ENCODE results near the gene CACNG4. TPM values are rescaled to one million over a fixed set of nuclear protein-coding genes. Genes with fewer than 3 reads are reported as not detected.

Gene CACNG4
- polyA plus RNA-seq, 1 donor from 2014 or later: 32.9 TPM

- H3K4me3 ChIP-seq (ENCODE audit: low read length): no peak overlapping the region
- no peaks in the 10 kb centered on the region for H4K20me1 ChIP-seq (ENCODE audit: insufficient read depth)
- H3K36me3 ChIP-seq (ENCODE audit: insufficient read depth, low read length): no peaks in the 10 kb centered on the region
- no peak overlapping the region for H3K27ac ChIP-seq (ENCODE audit: low read length)
- H3F3A ChIP-seq (ENCODE audit: insufficient read depth, low read length, poor library complexity, severe bottlenecking): no peaks in the 10 kb centered on the region
- no peaks in the 10 kb centered on the region for H3K9me3 ChIP-seq (ENCODE audit: low read length)
- no peak overlapping the region for H3K4me2 ChIP-seq (ENCODE audit: low read length)
- no peak overlapping the region for H3K9ac ChIP-seq (ENCODE audit: low read length)
- H3K27me3 ChIP-seq (ENCODE audit: insufficient read depth, low read depth, low read length): no peaks in the 10 kb centered on the region
- no peaks in the 10 kb centered on the region for H3K9me2 ChIP-seq (ENCODE audit: insufficient read depth, low read length)
- no peaks in the 10 kb centered on the region for H3K79me2 ChIP-seq (replicated peaks; ENCODE audit: insufficient read depth, low read length)
- TF ChIP-seq TAF1 (IDR thresholded peaks at IDR 0.05; ENCODE audit: low read depth): no peak
- TF ChIP-seq RAD21 (conservative IDR thresholded peaks at IDR 0.05): no peak
- no peak for TF ChIP-seq EZH2 (IDR thresholded peaks at IDR 0.05; ENCODE audit: borderline replicate concordance, insufficient read depth, low read length, poor library complexity, severe bottlenecking)
- TF ChIP-seq CTCF (IDR thresholded peaks at IDR 0.05; ENCODE audit: poor library complexity, severe bottlenecking): no peak
- TF ChIP-seq SMC3 (conservative IDR thresholded peaks at IDR 0.05; ENCODE audit: poor library complexity): no peak
- TF ChIP-seq POLR2AphosphoS5 (IDR thresholded peaks at IDR 0.05): no peak
- TF ChIP-seq EP300 (conservative IDR thresholded peaks at IDR 0.05; ENCODE audit: poor library complexity, severe bottlenecking): no peak
- TF ChIP-seq MXI1 (conservative IDR thresholded peaks at IDR 0.05; ENCODE audit: poor library complexity, severe bottlenecking): no peak
- no peak for TF ChIP-seq REST (IDR thresholded peaks at IDR 0.05; ENCODE audit: borderline replicate concordance)
- no peak overlapping the region for H2AFZ ChIP-seq (ENCODE audit: low read depth, low read length)
Observed at GRCh38 chr17:67032382-67032781, 67.9 kb downstream of the CACNG4 start.

- Histone ChIP-seq H3K4me2 (ENCODE audit: low read length) (no peak overlapping the region), H3F3A (ENCODE audit: insufficient read depth, low read length, poor library complexity, severe bottlenecking) (no peaks in the 10 kb centered on the region)
- TF ChIP-seq POLR2AphosphoS5 (IDR thresholded peaks at IDR 0.05) (no peak), EP300 (conservative IDR thresholded peaks at IDR 0.05; ENCODE audit: poor library complexity, severe bottlenecking) (no peak), CTCF (IDR thresholded peaks at IDR 0.05; ENCODE audit: poor library complexity, severe bottlenecking) (no peak), SMC3 (conservative IDR thresholded peaks at IDR 0.05; ENCODE audit: poor library complexity) (no peak), RAD21 (conservative IDR thresholded peaks at IDR 0.05) (no peak), EZH2 (IDR thresholded peaks at IDR 0.05; ENCODE audit: borderline replicate concordance, insufficient read depth, low read length, poor library complexity, severe bottlenecking) (no peak), REST (IDR thresholded peaks at IDR 0.05; ENCODE audit: borderline replicate concordance) (no peak), TAF1 (IDR thresholded peaks at IDR 0.05; ENCODE audit: low read depth) (no peak), MXI1 (conservative IDR thresholded peaks at IDR 0.05; ENCODE audit: poor library complexity, severe bottlenecking) (no peak)
Observed at GRCh38 chr17:67032985-67033384, 68.5 kb downstream of the CACNG4 start.

More at GRCh38 chr17:67032985-67033384, 68.5 kb downstream of the CACNG4 start:
- no peak overlapping the region for H3K4me3 ChIP-seq (ENCODE audit: low read length)
- H3K36me3 ChIP-seq (ENCODE audit: insufficient read depth, low read length): no peaks in the 10 kb centered on the region
- no peaks in the 10 kb centered on the region for H3K9me3 ChIP-seq (ENCODE audit: low read length)
- H4K20me1 ChIP-seq (ENCODE audit: insufficient read depth): no peaks in the 10 kb centered on the region
- no peak overlapping the region for H3K27ac ChIP-seq (ENCODE audit: low read length)
- no peaks in the 10 kb centered on the region for H3K27me3 ChIP-seq (ENCODE audit: insufficient read depth, low read depth, low read length)
- H3K9ac ChIP-seq (ENCODE audit: low read length): no peak overlapping the region
- H3K9me2 ChIP-seq (ENCODE audit: insufficient read depth, low read length): no peaks in the 10 kb centered on the region
- H3K79me2 ChIP-seq (replicated peaks; ENCODE audit: insufficient read depth, low read length): no peaks in the 10 kb centered on the region
- H2AFZ ChIP-seq (ENCODE audit: low read depth, low read length): no peak overlapping the region

Measured in neural cell (in vitro differentiated cells).